Glomerular visceral epithelial cell (primary cell): ENCODE measurements around the gene NSUN3.
A peak's percentile ranks its signal among the peaks of the same experiment; 100 is the strongest.
"Not testable (repeated sequence)": the region's sequence is repeated elsewhere in the genome, so short reads cannot be mapped to it uniquely, and the experiment has no call there.

ENCODE experiments used
- DNase-seq: peaks from one replicate; pipeline ENCODE4 v3.0.0-alpha.2; 2016; ENCODE audit errors: extremely low spot score

NSUN3 gene

DNA sequence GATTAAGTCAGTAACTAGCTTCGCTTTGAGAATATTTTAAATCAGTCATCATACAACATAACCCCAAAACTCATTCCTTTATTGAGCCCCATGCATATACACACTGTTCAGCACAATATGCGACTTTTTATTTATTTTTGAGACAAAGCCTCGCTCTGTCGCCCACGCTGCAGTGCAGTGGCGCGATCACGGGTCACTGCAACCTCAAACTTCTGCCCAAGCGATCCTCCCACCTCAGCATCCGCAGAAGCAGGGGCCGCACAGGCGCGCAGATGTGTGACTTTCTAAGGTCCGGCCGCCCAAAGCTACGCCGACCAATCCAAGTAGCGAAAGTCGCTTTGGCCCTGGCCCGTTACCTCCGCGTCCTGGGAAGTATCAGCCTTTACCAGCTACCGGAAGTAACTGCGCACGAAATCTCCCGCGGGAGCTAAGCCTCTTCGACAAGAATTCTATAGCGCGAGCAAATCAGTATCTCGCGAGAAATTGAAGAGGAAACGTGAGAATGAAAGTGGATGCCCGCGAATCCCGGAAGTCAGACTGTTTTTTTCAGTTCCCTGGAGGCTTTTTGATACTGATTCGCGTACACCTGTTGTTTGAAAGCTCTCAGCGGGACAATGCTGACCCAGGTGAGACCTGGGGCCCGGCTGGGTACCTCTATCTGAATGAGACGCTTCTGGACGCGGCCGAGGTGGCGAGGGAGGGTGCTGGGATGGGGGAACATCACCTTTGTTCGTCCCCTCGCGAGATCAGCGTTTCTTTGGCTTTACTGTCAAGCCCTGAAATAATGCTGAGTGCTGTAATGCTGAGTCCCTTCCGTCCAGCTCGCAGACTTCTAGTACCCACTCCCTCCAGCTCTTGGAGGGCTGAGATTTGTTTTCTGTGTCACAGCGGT is at the start of gene NSUN3, which contains the start of gene DHFR2:
Gene NSUN3, plus strand, starts transcription at position 549 of the 892 bp plus-strand sequence. Its CDS starts 66 bp downstream, at position 615.
Gene DHFR2, minus strand, starts transcription at position 404 of the 892 bp plus-strand sequence. CDS start 1,405 bp downstream, outside the sequence.
- peak; percentile 97 for DNase-seq

DNA sequence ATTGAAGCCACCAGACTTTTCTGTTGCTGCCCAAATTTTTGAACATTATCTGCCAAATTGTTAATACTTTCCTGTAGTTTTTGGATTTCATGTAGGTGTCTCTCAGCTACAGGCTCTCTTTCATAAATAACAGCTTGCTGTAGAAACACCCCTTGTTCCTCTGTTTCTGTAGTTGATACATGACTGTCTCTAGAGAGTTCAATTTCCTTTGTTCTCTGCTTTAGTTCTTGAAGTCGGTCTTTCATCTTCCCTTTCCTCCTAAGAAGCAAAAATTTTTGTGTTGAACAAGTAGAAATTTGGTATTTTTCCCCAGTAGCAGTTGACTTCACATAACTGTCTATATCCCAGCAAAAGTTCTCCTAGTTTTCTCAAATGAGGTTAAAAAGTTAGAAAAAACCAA is 47.8 kb upstream of the NSUN3 start:
- no peak for DNase-seq

DNA sequence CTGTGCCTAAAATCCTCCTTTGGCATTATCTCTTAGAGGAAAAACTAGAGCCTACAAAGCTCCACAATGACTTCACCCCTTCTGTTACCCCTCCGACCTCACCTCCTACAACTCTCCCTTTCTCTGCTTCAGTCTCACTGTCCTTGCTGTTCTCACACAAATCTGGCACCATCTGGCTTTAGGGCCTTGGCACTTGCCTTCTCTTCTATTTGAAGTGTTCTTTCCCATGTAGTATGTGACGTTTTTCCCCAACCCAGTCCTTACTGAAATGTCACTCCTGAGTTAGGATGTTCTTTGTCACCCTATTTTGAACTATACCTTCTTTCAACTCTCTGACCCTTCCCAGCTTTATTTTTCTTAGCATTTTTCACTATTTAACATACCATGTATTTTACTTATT is 43.2 kb upstream of the NSUN3 start:
- DNase-seq = no peak

DNA sequence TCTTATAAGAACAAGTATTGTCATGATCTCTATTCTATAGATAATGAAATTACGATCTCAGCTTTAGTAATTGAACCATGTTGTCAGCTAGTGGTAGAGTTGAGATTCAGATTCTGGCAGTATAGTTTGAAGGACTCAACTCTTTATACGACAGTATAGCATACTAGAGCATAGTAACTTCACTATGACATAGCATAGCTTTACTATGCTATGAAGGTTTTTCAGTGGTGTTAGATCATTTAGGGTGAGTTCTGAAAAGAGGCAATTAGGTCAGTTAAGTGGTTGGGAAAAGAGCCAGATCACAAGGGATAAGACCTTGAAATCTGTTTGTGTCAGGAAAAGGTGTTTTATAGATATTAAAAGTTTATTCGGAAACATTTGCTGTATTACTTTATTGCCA is 42.6 kb upstream of the NSUN3 start:
- no peak for DNase-seq

DNA sequence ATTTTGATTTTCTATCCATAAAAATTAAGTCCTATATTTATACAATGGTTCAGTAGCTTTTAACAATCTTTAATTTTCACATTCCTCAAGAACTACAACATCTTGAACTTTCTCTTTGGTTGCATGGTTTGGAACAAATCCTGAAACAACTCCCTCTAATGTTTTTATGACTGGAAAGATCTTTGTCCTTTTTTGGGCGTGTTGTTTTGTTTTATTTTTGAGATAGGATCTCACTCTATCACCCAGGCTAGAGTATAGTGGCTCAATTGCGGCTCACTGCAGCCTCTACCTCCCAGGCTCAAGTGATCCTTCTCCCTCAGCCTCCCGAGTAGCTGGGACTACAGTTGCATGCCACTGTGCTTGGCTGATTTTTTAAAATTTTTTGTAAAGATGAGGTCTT is 38.5 kb upstream of the NSUN3 start:
- no peak for DNase-seq

DNA sequence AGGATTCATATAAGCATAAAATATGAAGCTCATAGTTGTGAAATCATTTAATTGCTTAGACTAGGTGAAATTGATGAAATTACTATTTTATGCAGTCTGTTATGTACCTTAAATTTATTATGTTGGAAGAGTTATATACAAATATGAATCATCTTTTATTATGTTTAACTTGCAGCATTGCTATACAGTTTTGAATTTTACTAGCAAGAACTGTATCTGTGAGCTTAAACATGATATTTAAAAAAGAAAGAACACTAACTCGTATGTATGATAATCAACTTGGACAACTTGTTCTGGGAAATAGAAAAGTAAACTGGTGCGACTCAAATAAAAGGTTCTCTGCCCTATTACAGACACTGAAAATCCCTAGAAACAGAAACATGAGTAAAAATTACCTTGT is 36.2 kb upstream of the NSUN3 start:
- no peak for DNase-seq

DNA sequence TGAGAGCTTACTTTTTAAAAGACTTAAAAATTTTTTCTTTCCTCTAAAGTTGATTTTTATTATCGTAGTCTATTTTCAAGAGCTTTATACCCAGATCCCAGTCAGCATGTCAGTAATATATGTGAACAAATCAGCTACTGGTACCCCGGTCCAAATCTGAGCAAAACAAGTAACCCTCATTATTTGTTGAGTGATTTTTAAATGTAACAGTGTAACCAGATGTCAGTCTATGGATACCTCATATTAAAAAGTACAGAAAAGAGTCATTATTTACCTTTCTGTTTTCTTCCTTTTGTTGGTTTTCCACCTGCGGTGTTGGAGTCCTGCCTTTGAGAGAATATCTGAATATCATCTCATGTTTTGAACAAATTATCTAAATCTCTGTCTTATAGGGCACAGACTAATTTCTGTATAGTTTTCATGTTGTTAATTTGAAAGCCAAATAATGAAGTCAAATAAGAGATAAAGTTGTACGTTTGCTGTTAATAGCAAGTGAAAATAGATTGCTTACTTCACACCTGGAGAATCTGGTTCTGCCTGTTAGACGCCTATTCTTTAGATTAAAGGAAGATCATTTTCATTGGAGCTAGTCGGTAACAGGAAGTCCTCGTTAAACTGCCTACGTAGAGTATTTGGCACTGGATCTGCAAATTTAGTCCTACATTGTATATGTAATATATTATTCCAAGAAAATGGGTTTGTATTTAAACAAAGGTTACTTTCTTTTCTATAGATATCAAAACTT is 34.6 kb upstream of the NSUN3 start, which contains the start of gene STX19:
Gene STX19, minus strand, starts transcription at position 505 of the 745 bp plus-strand sequence. CDS start 13,328 bp downstream, outside the sequence.
- DNase-seq = no peak

DNA sequence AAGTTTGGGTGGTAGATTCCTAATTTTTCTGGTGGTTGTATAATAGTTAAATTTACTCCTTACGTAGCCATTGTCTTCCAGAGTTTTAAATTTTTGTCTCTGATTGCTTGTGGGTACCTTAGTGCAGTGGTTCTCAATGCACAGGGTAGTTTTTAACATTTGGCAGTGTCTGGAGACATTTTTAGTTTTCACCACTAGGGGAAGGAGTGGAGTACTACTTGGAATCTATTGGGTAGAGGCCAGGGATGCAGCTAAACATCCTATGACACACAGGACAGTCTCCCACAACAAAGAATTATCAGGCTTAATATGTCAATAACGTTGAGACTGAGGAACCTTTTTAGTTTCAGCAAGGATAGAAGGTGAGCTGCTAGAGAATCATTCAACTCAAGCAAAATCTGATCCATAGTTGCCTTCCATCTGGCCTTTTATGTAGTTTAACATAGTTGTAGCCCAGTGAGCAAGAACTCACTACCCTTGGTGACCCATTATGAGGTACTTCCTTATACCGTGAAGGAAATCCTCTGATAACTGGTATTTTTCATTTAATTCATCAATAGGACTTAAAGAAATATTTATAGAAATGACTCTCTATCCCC is 25.9 kb upstream of the NSUN3 start:
- DNase-seq = peak; percentile 16

DNA sequence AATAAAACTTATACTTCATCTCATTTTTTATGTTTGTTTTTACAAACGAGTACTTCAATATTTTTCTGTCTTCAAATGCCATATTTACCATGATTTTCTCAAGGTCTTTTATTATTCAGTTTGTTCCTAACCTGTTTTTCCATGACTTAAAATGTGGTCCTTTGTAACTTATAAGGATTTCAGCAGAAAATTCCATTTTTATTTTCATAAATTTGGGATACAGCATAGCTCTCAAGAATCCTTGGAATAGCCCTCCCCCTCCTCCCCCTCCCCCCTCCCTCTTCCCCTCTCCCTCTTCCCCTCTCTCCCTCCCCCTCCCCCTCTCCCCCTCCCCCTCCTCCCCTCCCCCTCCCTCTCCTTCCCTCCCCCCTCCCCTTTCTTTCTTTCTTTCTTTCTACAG is 19.6 kb upstream of the NSUN3 start:
- DNase-seq = no peak

DNA sequence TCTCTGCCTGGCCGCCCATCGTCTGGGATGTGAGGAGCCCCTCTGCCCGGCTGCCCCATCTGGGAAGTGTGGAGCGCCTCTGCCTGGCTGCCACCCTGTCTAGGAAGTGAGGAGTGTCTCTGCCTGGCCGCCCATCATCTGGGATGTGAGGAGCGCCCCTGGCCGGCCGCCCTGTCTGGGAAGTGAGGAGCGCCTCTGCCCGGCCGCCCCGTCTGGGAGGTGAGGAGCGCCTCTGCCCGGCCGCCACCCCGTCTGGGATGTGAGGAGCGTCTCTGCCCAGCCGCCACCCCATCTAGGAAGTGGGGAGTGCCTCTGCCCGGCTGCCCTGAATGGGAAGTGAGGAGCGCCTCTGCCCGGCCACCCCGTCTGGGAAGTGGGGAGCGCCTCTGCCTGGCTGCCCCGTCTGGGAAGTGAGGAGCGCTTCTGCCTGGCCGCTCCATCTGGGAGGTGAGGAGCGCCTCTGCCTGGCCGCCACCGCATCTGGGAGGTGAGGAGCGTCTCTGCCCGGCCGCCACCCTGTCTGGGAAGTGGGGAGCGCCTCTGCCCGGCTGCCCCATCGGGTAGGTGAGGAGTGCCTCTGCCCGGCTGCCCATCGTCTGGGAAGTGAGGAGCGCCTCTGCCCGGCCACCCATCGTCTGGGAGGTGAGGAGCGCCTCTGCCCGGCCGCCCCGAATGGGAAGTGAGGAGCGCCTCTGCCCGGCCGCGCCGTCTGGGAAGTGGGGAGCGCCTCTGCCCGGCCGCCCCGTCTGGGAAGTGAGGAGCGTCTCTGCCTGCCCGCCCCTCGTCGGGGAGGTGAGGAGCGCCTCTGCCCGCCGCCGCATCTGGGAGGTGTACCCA is 18.5 kb upstream of the NSUN3 start:
- not testable (repeated sequence) for DNase-seq

DNA sequence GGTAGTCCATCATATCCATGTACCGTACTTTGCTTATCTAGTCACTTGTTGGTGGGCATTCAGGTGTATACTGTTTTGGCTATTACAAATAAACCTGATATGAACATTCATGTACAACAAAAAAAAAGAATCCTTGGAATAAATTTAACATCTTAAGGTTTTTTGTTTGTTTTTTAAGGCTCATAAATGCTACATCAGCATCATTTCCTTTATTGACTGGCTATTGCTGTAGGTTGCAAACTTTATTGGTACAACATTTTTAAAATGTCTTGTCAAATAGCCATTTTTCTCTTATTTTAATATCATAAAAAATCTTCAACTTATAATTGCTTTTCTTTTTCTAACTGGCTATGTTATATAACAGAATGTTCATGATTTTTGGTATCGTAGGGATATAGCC is 16.3 kb upstream of the NSUN3 start:
- DNase-seq = no peak

DNA sequence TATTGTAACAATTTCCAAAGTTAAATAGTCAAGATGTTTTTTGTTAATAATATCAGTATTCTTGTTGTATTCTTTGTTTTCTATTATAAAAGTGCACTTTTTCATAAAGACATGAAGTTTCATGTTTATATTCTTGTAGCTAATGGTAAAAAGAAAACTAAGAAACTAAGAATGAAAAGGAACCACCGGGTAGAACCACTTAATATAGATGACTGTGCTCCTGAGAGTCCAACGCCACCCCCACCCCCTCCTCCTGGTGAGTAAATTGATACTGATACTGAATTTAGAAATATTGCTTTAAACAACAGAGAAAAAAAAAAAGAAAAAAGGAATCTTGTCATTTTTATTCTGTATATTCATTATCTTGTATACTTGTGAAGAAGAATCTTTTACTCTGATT is 13.6 kb upstream of the NSUN3 start:
- DNase-seq = no peak

DNA sequence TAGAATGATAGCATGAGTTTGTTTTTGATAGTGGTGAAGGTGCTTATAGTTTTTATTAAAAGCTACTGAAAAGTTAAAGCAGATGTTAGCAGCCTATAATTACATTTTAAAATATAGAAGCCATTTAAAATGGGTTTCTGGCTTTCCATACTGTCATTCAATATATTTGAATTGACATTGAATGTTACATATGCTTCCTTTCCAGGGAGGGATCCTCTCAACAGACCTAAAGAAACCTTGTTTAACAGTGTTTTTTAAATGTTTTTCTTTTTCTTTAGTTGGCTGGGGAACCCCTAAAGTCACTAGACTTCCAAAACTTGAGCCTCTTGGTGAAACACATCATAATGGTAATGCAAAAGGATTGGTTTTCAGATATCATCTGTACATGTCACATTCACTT is 12.3 kb upstream of the NSUN3 start:
- no peak for DNase-seq

DNA sequence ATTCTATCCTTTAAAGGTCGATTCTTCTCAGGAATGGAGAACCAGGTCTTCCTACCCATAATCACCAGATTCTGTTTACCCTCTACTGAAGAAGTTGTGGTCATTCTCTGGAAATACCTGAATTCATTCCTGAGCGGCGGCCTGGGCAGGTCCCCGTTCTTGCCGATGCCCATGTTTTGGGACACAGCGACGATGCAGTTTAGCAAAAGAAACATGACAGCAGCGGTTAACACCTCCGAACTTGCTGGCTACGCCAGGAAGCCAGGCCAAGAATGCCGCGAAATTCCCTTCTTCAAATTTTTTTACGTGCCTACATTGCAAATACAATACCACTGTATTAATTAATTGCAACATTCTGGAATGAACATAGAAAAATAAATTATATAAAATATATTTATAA is 1.6 kb upstream of the NSUN3 start:
- no peak for DNase-seq

DNA sequence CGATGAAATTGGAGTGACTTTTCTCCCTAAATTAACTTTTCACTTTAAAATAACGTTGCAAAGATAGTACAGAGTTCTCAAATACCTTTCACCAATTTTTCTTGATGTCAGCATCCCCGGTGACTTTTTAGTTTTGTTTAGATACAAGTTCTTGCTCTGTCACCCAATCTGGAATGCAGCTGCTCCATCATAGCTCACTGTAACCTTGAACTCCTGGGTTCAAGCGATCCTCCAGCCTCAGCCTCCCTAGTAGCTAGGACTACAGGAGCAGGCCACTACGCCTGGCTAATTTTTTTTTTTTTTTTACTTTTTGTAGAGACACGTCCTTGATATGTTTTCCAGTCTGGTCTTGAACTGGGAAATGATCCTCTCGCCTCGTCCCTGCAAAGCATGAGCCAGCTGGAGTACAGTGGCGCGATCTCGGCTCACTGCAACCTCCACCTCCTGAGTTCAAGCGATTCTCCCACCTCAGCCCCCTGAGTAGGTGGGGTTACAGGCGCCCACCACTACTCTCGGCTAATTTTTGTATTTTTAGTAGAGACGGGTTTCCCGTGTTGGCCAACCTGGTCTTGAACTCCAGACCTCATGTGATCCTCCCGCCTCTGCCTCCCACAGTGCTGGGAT is 747 bp downstream of the NSUN3 start:
- DNase-seq = no peak

DNA sequence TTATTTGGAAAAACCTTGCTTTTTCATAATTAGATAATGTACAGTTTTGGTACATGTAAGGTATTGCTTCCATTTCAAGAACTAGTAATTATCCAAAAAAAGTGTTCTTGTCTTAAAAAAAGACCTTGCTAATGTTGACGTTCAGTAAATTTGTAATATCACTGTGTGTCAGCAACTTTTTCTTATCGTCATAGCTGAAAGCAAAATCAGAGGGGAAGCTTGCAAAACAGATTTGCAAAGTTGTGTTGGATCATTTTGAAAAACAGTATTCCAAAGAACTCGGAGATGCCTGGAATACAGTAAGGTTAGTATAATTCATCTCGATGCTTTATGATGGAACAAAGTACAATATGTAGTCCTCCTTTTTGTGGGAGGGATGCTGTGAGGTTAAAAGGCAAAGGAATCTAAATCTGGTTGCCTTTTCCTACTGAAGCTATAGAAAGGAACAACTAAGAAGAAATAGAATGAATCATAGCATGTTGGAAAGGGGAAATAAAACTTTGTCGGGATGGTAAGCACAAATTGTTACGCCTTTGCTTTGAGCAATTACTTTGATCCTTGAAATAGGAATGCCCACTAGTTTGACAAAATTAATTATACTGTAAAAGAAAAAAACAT is 1.5 kb downstream of the NSUN3 start:
- DNase-seq = no peak

DNA sequence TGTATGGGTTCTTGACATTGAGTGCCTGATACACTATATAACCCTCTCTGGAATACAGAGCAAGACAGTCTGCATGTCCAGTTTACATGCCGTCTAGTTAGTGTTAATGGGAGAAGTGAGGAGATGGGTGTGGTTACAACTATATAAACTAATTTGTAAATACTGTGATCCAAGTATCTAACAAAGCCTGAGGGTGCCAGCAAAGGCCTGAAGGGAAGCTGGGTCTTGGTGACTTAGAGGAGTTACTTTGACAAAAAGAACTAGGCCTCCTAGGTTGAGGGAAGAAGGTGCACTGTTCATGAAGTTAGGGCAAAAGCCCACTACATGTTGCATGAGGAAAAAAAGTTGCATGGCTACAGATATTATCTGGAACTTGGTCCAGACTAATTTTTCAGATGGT is 2.3 kb downstream of the NSUN3 start:
- DNase-seq = no peak

DNA sequence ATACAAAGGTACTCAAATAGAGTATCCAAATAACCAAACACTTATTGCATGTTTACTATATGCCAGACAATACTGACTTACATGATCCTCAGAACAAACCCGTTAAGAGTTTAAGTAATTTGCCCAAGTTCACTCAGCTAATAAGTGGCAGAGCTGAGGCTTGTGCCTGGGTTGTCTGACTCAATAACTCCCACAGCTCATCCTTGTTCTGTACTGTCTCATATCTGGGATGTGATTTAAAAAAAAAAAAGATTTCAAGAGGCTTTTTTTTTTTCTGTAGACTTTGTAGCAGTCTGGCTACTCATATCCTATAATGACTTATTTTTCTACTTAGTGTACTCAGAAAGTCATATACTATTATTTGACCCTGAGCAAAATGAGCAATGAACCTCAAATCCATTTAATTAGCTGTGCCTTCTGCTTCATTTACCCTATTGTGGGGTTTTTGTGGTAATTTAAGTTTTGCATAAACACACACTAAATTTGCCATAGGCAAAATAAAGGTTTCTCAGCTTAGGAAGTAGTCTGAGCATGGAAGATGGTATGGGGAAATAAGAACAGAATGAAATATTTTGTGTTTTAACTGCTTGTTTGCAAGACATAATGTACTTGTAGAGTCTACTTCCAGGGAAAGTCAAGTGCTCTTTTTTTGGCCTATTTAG is 3.1 kb downstream of the NSUN3 start:
- DNase-seq = no peak

DNA sequence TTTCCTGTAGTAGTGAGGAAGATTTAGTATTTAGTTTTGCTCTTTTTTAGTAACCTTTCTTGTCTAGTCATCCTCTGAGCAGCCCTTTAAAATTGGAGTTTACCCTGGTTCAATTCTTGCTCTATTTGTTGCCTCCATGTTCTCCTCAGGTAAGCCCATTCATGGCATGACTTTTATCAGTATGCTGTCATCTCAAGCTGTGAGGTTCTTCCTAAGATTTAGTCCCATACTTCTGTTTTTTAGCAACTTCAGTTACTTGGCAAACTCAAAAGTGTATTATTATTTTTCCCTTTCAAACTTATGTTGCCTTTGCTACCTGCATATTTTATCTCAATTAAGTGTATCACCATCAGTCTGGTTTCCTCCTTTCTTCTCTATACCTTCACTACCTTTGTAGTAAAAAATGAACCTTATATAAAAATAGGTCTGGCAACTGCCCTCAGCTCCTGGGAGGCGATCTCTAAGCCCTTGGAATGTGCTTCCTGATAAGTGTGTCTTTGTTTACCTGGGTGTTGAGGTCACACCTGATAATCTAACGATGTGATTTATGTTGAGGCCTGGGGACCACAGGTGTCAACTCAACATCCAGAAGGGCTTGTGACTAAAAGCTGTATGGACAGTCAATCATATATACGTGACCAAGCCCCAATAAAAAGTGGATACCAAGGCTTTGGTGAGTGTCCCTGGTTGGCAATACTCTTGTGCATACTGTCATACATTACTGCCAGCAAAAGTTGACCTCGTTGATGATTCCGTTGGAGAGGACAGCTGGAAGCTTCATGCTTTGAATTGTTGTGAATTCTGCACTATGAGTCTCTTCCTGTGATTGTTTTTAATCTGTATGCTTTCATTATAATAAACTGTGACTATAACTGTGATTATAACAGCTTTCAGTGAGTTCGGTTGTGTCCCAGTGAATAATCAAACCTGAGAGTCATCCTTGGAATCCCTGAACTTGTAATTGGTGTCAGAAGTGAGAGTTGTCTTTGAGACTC is 3.9 kb downstream of the NSUN3 start:
- DNase-seq = no peak
